NCI-H1417 treated with DMSO at 0.1 percent for 48 hours (cell line): ENCODE measurements around the gene RGS1.

ENCODE experiments used
- DNase-seq: peaks from one replicate; lab custom pipeline; 2025; lab: John Stamatoyannopoulos, UW

The RGS1 gene

DNA sequence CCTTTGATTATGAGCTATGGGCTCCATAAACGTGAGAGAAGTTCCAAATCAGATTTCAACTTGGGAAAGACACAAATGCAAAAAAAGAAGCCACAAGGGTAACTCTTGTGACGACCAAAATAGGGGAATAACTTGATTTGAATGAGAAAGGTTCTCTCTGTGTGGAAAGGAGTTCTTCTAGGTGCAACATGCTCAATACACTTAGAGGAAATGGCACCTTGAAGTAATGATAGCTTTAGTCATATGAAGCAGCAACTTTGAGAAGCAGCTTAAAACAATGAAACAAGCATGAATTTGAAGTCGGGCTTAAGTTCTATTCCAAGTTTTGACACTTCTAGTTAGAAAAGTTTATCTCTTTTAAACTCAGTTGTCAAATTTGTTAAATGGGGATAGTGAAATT lies 21.8 kb upstream of the RGS1 start:
- DNase-seq: no peak

DNA sequence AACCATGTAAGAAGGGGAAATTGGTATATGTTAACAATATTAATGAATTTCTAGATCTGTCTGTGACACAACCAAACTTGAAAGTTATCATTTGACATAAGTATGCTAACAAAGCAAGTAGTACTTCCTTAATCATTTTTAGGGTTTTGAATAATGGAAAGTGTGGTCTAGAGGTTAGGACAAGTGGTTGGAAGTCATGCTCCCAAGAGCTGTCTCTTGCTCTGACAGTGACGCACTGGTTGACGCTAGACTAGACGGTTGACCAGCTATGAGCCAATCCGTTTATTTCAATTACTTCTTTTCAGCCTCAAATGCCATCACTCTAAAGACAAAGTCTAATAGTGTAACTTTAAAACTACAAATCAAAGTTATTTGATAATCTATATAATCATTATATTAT lies 20.7 kb upstream of the RGS1 start:
- no peak for DNase-seq

DNA sequence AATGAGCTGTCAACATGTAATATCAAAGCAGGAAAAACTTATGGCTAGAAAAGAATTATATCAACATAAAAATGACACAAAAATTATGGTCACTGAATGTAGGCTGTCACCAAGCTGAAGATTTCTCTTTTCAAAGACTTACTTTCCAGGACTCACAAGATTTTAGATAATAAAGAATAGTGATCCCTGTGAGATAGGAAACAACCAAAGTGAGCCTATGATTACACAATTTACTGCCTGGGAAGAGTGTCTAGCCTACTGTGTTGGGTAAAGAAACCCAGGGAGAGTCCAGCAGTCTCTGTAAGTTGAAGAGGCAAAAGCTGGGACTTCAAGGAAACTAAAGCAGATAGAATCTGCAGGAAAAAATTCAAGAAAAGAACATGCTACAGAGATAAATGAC lies 20.2 kb upstream of the RGS1 start:
- DNase-seq: no peak

DNA sequence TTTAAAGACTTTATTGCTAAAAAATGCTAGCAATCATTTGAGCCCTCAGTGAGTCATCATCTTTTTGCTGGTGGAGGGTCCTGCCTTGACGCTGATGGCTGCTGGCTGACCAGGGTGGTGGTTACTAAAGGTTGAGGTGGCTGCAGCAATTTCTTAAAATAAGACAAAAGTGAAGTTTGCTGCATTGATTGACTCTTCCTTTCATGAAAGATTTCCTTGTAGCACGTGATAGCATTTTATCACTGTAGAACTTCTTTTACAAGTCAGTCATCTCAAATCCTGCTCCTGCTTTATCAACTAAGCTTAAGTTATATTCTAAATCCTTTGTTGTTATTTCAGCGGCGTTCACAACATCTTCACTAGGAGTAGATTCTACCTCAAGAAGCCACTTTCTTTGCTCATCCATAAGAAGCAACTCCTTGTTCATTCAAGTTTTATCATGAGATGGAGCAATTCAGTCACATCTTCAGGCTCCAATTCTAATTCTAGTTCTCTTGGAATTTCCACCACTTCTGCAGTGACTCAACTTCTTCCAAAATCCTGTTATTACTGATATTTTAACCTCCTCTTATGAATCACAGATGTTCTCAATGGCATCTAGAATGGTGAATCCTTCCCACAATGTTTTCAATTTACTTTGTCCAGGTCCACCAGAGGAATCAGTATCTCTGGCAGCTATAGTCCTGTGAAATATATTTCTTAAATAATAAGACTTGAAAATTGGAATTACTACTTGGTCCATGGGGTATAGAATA lies 17.6 kb upstream of the RGS1 start:
- DNase-seq: no peak

DNA sequence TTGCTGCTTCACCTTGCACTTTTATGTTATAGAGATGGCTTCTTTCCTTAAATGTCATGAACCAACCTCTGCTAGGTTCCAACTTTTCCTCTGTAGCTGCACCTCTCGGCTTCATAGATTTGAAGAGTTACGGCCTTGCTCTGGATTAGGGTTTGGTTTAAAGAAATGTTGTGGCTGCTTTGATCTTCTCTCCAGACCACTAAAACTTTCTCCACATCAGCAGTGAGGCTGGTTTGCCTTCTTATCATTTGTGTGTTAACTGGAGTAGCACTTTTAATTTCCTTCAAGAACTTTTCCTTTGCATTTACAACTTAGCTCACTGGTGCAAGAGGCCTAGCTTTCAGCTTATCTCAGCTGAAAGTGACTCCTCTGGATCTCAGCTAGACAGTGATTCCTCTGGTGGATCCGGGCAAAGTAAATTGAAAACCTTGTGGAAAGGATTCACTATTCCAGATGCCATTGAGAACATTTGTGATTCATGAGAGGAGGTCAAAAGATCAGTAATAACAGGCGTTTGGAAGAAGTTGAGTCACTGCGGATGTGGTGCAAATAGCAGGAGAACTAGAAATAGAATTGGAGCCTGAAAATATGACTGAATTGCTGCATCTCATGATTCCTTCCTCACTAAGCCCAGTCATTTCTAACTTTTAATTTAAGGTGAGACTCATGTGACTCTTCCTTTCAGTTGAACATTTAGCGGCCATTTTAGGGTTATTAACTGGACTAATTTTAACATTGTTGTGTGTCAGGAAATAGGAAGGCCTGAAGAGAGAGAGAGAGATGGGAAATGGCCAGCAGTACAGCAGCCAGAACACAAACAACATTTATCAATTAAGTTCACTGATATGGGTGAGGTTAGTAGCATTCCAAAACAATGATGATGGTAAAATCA lies 16.2 kb upstream of the RGS1 start:
- DNase-seq: no peak

DNA sequence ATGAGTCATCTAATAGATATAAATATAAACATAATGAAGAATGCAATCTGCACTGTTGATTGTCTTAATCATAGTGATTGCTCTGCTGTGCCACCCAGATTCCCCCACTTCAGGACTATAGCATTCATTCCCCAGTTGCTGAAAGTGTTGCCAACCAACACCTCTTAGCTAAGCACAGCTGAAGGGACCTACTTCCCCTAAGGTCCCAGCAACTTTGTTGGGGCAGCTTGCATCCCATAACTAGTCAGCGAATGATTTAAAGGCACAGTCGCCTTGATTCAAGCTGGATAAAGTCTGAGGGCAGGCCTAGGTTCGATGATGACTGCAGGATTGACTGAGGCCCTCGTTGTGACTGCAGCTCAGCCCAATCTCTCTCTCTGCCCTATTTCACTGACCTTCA lies 14.3 kb upstream of the RGS1 start:
- DNase-seq: no peak

DNA sequence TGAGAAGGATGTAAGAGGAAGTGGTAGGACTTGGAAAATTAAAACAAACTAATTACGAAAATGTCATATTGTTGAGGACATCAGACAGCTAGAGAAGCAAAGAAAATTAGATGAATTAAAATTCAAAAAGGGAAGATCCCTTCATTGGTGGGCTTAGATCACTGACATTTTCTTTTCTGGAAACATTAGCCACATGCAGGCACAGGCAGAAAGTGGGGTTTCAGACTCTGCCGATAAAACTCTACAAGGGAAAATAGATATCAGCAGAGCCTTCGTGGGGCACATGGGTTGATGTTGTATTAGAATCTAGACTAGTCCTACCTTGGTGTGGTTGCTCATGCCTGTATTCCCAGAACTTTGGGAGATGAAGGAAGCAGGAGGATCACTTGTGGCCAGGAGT lies 12.4 kb upstream of the RGS1 start:
- DNase-seq: no peak

DNA sequence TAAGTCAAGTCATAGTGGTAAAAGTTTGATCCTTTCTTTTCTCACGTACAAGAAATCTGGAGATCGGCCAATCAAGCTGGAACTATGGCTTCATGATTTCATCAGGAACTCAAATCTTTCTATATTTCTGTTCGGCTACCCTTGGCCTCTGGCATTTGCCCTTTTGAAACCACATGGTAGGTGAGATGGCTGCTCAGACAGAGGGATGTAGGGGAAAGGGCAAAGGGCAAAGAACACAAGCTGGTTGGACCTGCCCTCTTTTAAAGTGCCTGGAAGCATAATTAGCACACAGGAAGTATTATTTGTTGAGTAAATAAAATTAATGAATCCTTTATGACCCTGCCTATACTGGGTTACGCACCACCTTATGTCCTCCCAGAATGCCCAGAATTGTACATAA lies 11.5 kb upstream of the RGS1 start:
- DNase-seq: peak; percentile 3

DNA sequence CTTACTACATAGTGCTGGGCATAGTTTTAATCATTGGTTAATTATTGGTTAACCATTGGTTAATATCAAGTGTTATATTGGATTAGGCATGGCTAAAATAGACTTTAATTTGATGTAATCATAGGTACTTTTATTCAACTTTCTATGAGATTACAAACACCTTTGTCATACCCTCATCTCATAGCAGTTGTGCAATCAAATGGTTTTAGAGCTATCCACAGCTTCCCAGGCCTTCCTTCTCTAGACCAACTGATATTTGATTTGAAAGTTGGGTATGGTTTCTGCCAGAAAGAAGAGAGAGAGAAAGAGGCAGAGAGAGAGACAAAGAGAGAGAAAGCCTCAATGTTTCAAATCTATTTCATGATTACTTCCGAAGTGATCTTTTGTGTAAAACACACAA lies 9.6 kb upstream of the RGS1 start:
- DNase-seq: no peak

DNA sequence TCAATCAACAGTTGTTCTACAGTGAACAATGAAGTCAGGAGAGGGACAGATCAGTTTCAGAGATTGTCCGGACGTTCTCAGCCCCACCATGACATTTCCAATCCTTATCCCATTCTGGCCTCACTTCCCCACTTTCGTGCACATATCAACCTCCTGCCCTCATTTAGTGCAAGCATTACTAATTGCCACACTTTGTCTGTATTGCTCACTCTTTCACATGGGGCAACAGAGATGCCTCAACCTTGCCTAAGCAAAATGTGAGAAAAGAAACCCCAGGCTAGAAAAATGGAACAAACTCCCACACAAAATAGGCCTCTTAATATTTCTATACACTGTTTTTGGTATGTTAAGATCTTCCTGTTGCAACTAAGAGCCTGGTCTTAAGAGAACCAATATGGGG lies 8.9 kb upstream of the RGS1 start:
- DNase-seq: no peak

DNA sequence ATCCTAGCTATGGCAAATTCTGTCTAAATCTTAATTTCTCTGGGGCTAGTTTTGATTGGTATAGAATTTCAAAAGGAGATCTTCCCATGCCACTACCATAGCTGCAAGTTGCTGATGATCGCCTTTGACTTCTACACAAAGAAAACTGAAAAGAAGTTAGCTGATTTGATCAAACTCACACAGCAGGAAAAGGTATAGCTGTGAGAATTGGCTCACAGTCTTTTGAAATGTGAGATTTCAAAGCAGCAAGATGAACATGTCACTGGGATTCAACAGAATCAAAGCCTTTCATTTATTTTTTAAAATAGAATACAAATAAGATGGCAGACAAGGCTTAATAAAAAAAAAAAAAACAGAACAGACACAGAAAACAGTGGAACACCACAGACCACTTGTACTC lies 7.5 kb upstream of the RGS1 start:
- no peak for DNase-seq

DNA sequence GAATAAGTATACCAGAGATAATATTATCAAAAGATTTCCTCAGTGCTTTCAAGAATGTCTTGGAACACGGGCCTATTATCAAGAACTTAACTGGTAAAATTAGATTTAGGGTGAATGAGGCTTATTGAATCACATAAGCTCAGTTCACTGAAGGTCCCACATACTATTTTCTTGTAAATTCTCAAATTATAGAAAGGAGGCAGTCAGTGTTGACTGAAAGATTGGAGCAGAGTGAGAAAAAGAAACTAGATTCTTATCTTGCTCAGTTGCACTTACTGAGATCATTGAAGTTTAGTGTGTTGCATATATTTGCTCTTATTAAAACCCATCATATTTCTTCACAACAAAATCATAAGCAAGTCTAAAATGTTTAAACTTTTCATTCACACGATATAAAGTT lies 3.9 kb upstream of the RGS1 start:
- no peak for DNase-seq

DNA sequence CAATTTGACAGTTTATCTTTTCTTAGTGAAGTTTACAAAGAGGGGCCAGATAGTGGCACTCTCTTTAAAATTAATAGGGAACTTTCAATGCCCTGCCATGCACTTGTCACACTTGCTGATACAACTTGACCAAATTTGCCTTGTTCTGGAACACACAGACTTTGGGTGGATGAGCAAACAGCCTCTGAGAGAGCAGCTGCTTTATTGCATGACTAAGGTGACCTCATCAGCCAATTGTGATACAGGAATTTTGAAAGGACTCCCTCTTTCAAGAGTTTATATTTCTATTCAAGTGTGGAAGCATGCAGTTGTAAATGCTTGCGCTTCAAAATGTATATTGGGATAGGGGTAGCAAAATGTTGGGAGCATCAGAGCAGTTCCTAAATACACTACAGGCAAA lies 2.1 kb upstream of the RGS1 start:
- DNase-seq: no peak

DNA sequence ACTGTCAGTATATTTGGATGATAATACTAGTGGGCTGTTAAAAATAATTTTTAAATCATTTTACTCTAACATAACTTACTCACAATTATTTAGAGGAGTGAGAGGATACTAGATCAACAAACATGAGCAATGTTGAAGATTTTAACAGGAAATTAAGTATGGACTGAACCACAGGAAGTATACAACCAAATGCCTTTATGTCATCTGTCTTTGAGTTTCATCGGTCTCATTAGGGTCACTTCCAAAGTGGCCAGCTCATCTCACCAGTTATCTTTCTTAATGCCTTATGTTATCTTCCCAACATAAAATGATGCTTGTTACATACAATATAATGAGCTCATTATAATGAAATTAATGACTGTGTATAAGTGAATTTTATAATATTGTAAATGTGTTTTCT lies 1.5 kb upstream of the RGS1 start:
- DNase-seq: no peak

DNA sequence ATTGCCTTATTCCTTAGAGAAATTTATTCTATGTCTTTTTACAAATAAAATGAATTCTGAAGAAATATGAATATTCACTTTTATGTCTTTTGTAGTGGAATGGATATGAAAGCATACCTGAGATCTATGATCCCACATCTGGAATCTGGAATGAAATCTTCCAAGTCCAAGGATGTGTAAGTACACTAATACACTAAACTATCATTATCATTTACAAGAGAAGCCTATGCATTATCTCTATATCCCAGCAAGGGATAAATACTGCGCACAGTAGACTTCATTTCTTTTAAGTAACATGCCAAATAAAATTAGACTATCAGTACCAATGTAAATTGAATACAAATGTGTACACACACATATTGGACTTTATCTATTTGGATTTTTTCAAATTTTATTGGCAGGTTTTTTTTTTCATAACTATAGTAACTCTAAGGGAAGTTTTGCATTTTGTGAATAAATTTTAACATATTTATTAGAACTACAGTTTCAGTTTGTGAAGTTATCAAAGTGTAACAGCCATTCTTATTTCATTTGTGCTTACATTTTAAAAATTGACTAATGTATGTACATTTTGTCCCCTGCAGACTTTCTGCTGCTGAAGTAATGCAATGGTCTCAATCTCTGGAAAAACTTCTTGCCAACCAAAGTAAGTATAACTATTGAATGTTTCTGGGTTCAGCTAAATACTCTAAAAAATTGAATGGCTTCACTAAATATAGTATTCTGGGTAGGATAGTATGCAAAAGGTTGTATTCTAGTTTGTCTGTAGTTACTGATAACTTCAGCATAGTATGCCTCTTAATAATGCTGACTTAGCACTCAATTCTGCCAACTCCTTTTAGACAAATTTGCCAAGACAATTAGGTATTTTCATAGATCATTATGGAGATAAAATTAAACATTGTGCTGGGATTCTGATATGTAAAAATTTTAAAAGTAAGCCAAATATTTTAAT lies 894 bp downstream of the RGS1 start:
- DNase-seq: no peak

DNA sequence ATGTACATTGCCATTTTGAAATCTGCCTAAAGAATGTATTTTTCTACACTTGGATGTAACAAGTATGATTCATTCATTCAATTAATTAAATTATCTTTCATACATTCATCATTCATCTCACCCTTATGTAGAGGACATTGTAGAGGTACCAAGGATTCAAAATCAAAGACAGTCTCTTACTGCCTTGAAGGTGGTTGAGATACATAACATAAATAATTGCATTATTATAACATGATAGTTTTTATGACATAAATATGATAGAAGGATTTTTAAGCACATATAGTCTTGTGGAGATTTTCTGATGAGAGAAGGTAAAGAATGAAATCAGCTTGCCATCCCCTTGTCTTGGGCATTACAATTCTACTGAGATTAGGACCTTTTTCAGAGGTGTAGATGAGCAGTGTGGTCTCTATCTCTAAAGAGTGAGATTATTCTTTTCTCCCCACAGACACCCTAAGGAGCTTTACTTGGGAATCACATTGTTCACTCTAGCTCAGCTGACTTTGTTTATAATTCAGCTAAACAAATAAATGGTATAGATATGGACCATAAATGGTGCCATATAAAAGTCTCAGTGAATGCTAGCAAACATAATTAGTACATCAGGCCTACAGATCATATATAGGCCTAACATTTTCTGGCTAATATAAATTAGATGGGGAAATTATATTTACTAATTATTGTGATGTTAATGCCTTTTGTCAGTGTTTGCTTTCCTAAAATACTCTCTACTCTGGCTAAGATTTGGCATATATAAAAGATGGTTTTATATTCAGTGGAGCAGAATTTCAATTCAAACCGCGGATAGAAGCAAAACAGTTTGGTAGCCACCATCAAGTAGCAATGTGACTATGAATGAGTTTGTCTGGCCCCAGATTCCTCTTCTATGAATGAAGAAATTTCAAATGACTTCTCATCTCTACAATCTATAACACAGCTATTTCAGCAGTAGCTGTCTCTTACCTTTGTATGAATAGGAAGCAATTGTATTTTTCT lies 1.9 kb downstream of the RGS1 start:
- no peak for DNase-seq

DNA sequence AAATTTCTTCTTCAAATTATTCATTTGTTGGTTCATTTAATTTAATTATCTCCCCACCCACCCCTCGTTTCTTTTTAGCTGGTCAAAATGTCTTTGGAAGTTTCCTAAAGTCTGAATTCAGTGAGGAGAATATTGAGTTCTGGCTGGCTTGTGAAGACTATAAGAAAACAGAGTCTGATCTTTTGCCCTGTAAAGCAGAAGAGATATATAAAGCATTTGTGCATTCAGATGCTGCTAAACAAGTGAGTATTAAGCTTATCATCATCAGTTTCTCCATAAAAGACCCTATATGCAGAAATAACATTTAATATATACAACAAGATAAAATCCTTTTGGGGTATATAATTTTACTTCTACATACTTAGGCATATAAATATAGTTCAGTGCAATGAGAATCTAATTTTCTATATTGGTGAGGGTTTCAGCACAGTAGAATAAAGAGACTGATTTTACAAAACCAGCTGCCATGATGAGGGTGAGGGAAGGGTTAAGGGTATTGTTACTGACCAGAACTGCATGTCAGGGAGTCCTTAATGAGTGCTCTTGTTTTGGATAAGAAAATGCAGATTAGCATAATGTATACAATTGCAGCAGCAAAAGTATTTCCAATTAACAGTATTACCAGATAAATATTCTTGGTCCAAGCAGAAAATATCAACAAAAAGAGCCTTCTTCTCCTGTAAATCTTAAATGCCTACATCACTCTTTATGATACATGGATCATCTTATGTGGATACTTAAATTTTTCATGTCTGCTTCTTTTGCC lies 2.8 kb downstream of the RGS1 start:
- no peak for DNase-seq

DNA sequence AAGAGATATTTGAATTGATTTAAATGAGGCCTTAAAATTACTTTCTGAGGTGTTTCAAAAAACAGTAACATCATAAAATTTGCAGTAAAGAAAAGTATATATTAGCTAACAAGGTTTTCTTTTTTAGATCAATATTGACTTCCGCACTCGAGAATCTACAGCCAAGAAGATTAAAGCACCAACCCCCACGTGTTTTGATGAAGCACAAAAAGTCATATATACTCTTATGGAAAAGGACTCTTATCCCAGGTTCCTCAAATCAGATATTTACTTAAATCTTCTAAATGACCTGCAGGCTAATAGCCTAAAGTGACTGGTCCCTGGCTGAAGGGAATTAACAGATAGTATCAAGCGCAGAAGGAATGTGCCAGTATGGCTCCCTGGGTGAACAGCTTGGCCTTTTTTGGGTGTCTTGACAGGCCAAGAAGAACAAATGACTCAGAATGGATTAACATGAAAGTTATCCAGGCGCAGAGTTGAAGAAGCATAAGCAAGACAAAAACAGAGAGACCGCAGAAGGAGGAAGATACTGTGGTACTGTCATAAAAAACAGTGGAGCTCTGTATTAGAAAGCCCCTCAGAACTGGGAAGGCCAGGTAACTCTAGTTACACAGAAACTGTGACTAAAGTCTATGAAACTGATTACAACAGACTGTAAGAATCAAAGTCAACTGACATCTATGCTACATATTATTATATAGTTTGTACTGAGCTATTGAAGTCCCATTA lies 3.6 kb downstream of the RGS1 start:
- no peak for DNase-seq

DNA sequence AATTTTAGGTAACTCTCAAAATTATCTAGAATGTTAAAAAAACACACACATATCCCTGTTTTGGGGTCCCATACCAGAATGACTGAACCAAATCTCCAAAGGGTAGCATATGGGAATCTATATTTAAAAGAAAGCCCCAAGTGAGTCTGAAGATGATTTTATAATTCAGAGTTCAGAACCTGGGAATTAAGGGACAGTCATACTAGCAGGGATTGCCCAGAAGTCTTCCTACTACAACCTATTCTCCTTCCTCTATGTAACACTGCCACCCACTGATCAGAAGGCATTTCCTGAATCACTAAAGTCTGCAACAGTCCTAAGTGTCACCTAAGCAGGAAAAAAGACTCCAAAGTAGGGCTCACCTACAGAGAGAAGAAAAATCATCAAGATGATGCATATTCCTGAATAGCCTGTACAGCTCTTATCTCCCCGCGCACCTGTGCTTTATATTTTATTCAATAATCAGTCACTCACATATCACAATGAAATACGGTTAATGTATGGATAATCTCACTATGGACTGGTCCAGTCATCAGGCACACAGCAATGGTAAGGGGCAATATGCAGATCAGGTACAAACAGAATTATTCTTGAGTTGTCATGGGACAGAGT lies 4.9 kb downstream of the RGS1 start:
- no peak for DNase-seq
